IMR-90 (cell line): ENCODE results near the gene ZNF416. TPM values are rescaled to one million over a fixed set of nuclear protein-coding genes. Genes with fewer than 3 reads are reported as not detected.
A peak's percentile ranks its signal among the peaks of the same experiment; 100 is the strongest.

Source experiments
- ATAC-seq: fragments of 200-7000 bp; cut with Tn5 transposase; 2 replicates; pipeline ENCODE4 v1.9.1; 2020; ENCODE audit warnings: low read depth, mild to moderate bottlenecking, moderate library complexity
- BruUV-seq: library from RNA; stranded (reverse); fragments of 400-500 nt; replicated peaks from 2 replicates; lab custom pipeline; 2021; lab: Mats Ljungman, UMichigan
- CTCF ChIA-PET: fragments of 300-600 bp; formaldehyde crosslinking; extraction: SDS; loops from one replicate; lab custom pipeline; 2021; ENCODE audit warnings: antibody characterized with exemption; lab: Yijun Ruan, JAX
- POLR2A ChIA-PET: fragments of 300-600 bp; sonication (Branson Sonifier 250); formaldehyde crosslinking; loops from one replicate; lab custom pipeline; 2022; ENCODE audit warnings: antibody characterized with exemption; ENCODE audit not compliant: unreplicated experiment; lab: Charles Lee
- DNase-seq: peaks from one replicate; pipeline ENCODE4 v3.0.0; 2013
- H2AFZ ChIP-seq: replicated peaks from 2 replicates; pipeline ENCODE3; 2013; ENCODE audit warnings: low read length, mild to moderate bottlenecking; ENCODE audit not compliant: poor library complexity
- H2AK5ac ChIP-seq: 2 replicates; pipeline ENCODE4 v1.6.1; 2013; ENCODE audit warnings: low read depth, low read length, inconsistent platforms
- H2AK9ac ChIP-seq: replicated peaks from 2 replicates; pipeline ENCODE3; 2013; ENCODE audit warnings: mild to moderate bottlenecking, low read depth, low read length, moderate library complexity; ENCODE audit not compliant: poor library complexity
- H2BK120ac ChIP-seq: 2 replicates; pipeline ENCODE4 v1.6.1; 2013; ENCODE audit warnings: low read depth, low read length, inconsistent platforms
- H2BK15ac ChIP-seq: 3 replicates; pipeline ENCODE4 v1.6.1; 2013; ENCODE audit warnings: low read depth, low read length, inconsistent platforms
- H2BK20ac ChIP-seq: 2 replicates; pipeline ENCODE4 v1.6.1; 2013; ENCODE audit warnings: low read depth, mild to moderate bottlenecking, inconsistent platforms, low read length, moderate library complexity
- H2BK5ac ChIP-seq: 2 replicates; pipeline ENCODE4 v1.6.1; 2013; ENCODE audit warnings: mild to moderate bottlenecking, low read depth, low read length, inconsistent platforms; ENCODE audit not compliant: poor library complexity, severe bottlenecking
- H3K14ac ChIP-seq: replicated peaks from 2 replicates; pipeline ENCODE4 v1.6.1; 2013; ENCODE audit warnings: low read depth, low read length, inconsistent platforms
- H3K18ac ChIP-seq: 2 replicates; pipeline ENCODE4 v1.6.1; 2013; ENCODE audit warnings: low read depth, low read length, control low read depth
- H3K23ac ChIP-seq: 2 replicates; pipeline ENCODE4 v1.6.1; 2013; ENCODE audit warnings: low read depth, low read length, inconsistent platforms
- H3K27ac ChIP-seq: 2 replicates; pipeline ENCODE4 v1.5.1; 2013; ENCODE audit warnings: mild to moderate bottlenecking, control low read depth, low read length; ENCODE audit not compliant: insufficient read depth
- H3K27me3 ChIP-seq: 2 replicates; pipeline ENCODE4 v1.6.1; 2013; ENCODE audit warnings: low read length; ENCODE audit not compliant: control insufficient read depth, insufficient read depth
- H3K36me3 ChIP-seq: 2 replicates; pipeline ENCODE4 v1.6.1; 2013; ENCODE audit warnings: low read length, mixed read lengths; ENCODE audit not compliant: control insufficient read depth, insufficient read depth
- H3K4ac ChIP-seq: 2 replicates; pipeline ENCODE4 v1.6.1; 2013; ENCODE audit warnings: low read depth, low read length, inconsistent platforms
- H3K4me1 ChIP-seq: 2 replicates; pipeline ENCODE4 v1.6.1; 2013; ENCODE audit warnings: low read length, mixed read lengths; ENCODE audit not compliant: control insufficient read depth, insufficient read depth
- H3K4me2 ChIP-seq: 2 replicates; pipeline ENCODE4 v1.6.1; 2013; ENCODE audit warnings: low read depth, mild to moderate bottlenecking, control low read depth, low read length, moderate library complexity
- H3K4me3 ChIP-seq: 2 replicates; pipeline ENCODE4 v1.5.1; 2013; ENCODE audit warnings: low read depth, mild to moderate bottlenecking, control low read depth, low read length, moderate library complexity; ENCODE audit not compliant: insufficient read depth
- H3K56ac ChIP-seq: 2 replicates; pipeline ENCODE4 v1.6.1; 2013; ENCODE audit warnings: low read length, inconsistent platforms; ENCODE audit not compliant: insufficient read depth; ENCODE audit errors: extremely low read depth
- H3K79me1 ChIP-seq, 2 experiments: 2 replicates each; pipeline ENCODE4 v1.6.1; 2013; ENCODE audit warnings: low read length in 2 of 2, inconsistent platforms in 1 of 2, low read depth in 1 of 2
- H3K9ac ChIP-seq: 2 replicates; pipeline ENCODE4 v1.6.1; 2013; ENCODE audit warnings: low read depth, low read length, control low read depth
- H3K9me1 ChIP-seq: 2 replicates; pipeline ENCODE4 v1.6.1; 2013; ENCODE audit warnings: low read length, inconsistent platforms; ENCODE audit not compliant: insufficient read depth
- H3K9me3 ChIP-seq: 2 replicates; pipeline ENCODE4 v1.6.1; 2013; ENCODE audit warnings: low read length; ENCODE audit not compliant: control insufficient read depth, insufficient read depth
- H4K20me1 ChIP-seq: 2 replicates; pipeline ENCODE4 v1.6.1; 2013; ENCODE audit warnings: low read length, inconsistent platforms; ENCODE audit not compliant: insufficient read depth
- H4K5ac ChIP-seq: 2 replicates; pipeline ENCODE4 v1.6.1; 2013; ENCODE audit warnings: mild to moderate bottlenecking, low read depth, low read length, control low read depth
- H4K8ac ChIP-seq, 2 experiments: 2 replicates each; pipeline ENCODE4 v1.6.1; 2013; ENCODE audit warnings: low read depth in 2 of 2, low read length in 2 of 2, control low read depth in 1 of 2, inconsistent platforms in 1 of 2
- H4K91ac ChIP-seq: 2 replicates; pipeline ENCODE4 v1.6.1; 2013; ENCODE audit warnings: low read depth, low read length, inconsistent platforms; ENCODE audit not compliant: insufficient read depth
- MAZ ChIP-seq: IDR thresholded peaks from 2 replicates; pipeline ENCODE4 v1.6.1; 2012; ENCODE audit warnings: low read depth, mild to moderate bottlenecking, low read length, improper control_type of control experiment, moderate library complexity, borderline replicate concordance
- MXI1 ChIP-seq: IDR thresholded peaks from 2 replicates; pipeline ENCODE4 v1.6.1; 2012; ENCODE audit warnings: low read depth, mild to moderate bottlenecking, low read length, moderate library complexity, borderline replicate concordance
- POLR2A ChIP-seq: IDR thresholded peaks from 2 replicates; pipeline ENCODE4 v1.6.1; 2012; ENCODE audit warnings: mild to moderate bottlenecking, low read depth, low read length
- WGBS, 2 experiments: methylation state at CpG; one replicate each; pipeline versions ENCODE4 v1.1.5 to v1.1.7; 2013; ENCODE audit warnings: missing lambda C conversion rate in 2 of 2; ENCODE audit not compliant: insufficient read length in 1 of 2; ENCODE audit errors: extremely low coverage in 2 of 2; 5-methylcytosine and 5-hydroxymethylcytosine counted together
- dilution Hi-C: fragments of 300-500 bp; cut with HindIII; formaldehyde crosslinking; loops from one replicate; pipeline ENCODE4 v1.14.3; 2018; ENCODE audit warnings: low sequenced_read_pairs; ENCODE audit not compliant: unreplicated experiment
- in situ Hi-C: fragments of 300-500 bp; cut with MboI; formaldehyde crosslinking; loops from 3 replicates; pipeline ENCODE4 v1.14.3; 2019; ENCODE audit warnings: low sequenced_read_pairs, inconsistent platforms, mixed read lengths
- intact Hi-C: fragments of 100-400 bp; cut with micrococcal nuclease; formaldehyde crosslinking; loops from 2 replicates; pipeline ENCODE4 v1.10.0; 2022
- polyA plus RNA-seq, 3 experiments: library from polyadenylated mRNA; depleted of rRNA; stranded (reverse); fragments of >200 nt; gene quantifications; 2 replicates each; pipeline ENCODE4 v1.2.3, GENCODE V29; 2012; ENCODE audit warnings: low replicate concordance in 1 of 3
- total RNA-seq: library from RNA; depleted of rRNA; stranded (reverse); fragments of >200 nt; gene quantifications from 2 replicates; pipeline ENCODE4 v1.2.3, GENCODE V29; 2012

Gene ZNF416
- total and polyA plus RNA-seq, 2 of the 4 experiments (the other 2 are of a cell fraction) = 2.6 to 8.1 TPM

DNA sequence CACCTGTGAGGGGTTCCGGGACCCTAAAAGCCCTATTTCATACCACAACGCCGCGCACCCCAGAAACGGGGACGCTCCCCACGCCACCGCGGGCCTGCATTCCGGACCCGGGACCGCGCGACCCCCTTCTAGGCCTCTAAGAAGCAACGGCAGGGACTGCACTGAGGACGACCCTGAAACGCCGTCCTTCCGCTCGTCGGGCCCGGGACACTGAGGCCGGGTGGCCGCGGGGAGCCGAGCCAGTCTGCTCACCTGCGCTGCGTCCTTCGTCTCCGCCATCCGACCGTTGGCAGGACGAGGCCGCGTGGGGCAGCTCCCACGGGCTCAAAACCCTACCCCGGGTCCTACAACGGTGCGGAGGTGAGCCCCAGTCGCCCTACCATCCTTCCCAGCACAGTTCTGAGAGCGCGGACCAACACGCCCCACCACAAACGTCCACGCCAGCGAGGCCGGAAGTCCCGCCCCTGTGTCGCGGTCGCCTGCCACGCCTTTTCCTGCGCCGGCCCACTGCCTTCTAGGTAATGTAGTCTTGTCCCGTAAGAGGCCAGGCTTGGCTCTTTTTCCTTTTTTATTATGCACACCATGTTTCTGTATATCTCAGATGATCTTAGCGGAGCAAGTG is 19.2 kb downstream of the ZNF416 start, which contains the start of gene ZNF550:
Gene ZNF550, minus strand, starts transcription at position 460 of the 622 bp plus-strand sequence. Its CDS starts 181 bp downstream, at position 279.
- Histone ChIP-seq H4K20me1 (no peaks in the 10 kb centered on the region), H2AFZ (peak within 1 kb of the TSS; percentile 97), H2AK9ac (peak within 1 kb of the TSS; percentile 90), H2AK5ac (peak within 1 kb of the TSS; percentile 60), H3K9me1 (no peaks in the 10 kb centered on the region), H2BK20ac (peak within 1 kb of the TSS; percentile 41; the same call in 1 of the 2 replicates), H4K5ac (peak within 1 kb of the TSS; percentile 87), H3K4me2 (peak within 1 kb of the TSS; percentile 90), H3K79me1 (peaks cover 9 to 29% of the 10 kb centered on the region in 2 experiments; a peak in 3 of 4 replicates), H4K91ac (peak within 1 kb of the TSS; percentile 58; the same call in 1 of the 2 replicates), H3K4me1 (peaks cover 2% of the 10 kb centered on the region), H3K9me3 (peaks cover 14% of the 10 kb centered on the region), H3K14ac (peak within 1 kb of the TSS; percentile 66), H3K18ac (peak within 1 kb of the TSS; percentile 71), H2BK5ac (peak within 1 kb of the TSS; percentile 88), H4K8ac (peak within 1 kb of the TSS; percentile 50 to 88), H3K9ac (peak within 1 kb of the TSS; percentile 91), H3K4ac (peak within 1 kb of the TSS; percentile 58), H3K27me3 (no peaks in the 10 kb centered on the region), H3K23ac (peak within 1 kb of the TSS; percentile 70), H2BK15ac (peak within 1 kb of the TSS; percentile 68; the same call in 1 of the 3 replicates), H3K4me3 (peak within 1 kb of the TSS; percentile 95), H3K27ac (peak within 1 kb of the TSS; percentile 75), H3K36me3 (peaks cover 14% of the 10 kb centered on the region), H3K56ac (no peak within 1 kb of the TSS), H2BK120ac (peak within 1 kb of the TSS; percentile 32; the same call in 1 of the 2 replicates)
- intact Hi-C loops = no loop called here
- ATAC-seq (peak; percentile 98), DNase-seq (peak; percentile 83)
- ChIA-PET POLR2A (no interaction called here), CTCF (no interaction called here)
- dilution Hi-C loops = no loop called here
- in situ Hi-C loops = no loop called here
- 0% methylated on average over 29 of the region's 56 CpGs; no CpG with 5 or more reads in 1 of the 2 experiments for WGBS, 2 experiments
- TF ChIP-seq MAZ = no peak
- peak; percentile 87 for TF ChIP-seq MXI1
- peak; percentile 52; the same call in 1 of the 2 replicates for TF ChIP-seq POLR2A
- no TSS peak for BruUV-seq
